Transverse colon (tissue), 3 donors: ENCODE measurements around the gene SLC35G2.

Experiments
- EP300 ChIP-seq: sonication (generic); formaldehyde crosslinking; IDR thresholded peaks from one replicate; pipeline ENCODE4 v1.6.1; 2017; ENCODE audit warnings: antibody characterized with exemption, low read depth
- POLR2A ChIP-seq: fragments of 450-650 bp; IDR thresholded peaks from one replicate; pipeline ENCODE4 v1.6.1; 2016; ENCODE audit warnings: antibody characterized with exemption, mild to moderate bottlenecking, moderate library complexity
- POLR2AphosphoS5 ChIP-seq, 3 donors: sonication (generic); formaldehyde crosslinking; IDR thresholded peaks; one replicate each; pipeline ENCODE4 v1.6.1; 2016; ENCODE audit warnings: antibody characterized with exemption in 3 of 3

GRCh38 chr3:136811701-136812100, 7.2 kb upstream of the SLC35G2 start:
- TF ChIP-seq POLR2AphosphoS5 (IDR thresholded peaks at IDR 0.05), result no peak
- no peak for TF ChIP-seq EP300
- no peak for TF ChIP-seq POLR2A
